HG03439 (cell line): ENCODE results near the gene NKD1.
"Not testable (repeated sequence)": the region's sequence is repeated elsewhere in the genome, so short reads cannot be mapped to it uniquely, and the experiment has no call there.

Experiments
- ATAC-seq: cut with Tn5 transposase; IDR thresholded peaks from one replicate; pipeline ENCODE4 v1.9.1; 2021; ENCODE audit warnings: mild to moderate bottlenecking, moderate library complexity; ENCODE audit not compliant: unreplicated experiment

Gene NKD1

DNA sequence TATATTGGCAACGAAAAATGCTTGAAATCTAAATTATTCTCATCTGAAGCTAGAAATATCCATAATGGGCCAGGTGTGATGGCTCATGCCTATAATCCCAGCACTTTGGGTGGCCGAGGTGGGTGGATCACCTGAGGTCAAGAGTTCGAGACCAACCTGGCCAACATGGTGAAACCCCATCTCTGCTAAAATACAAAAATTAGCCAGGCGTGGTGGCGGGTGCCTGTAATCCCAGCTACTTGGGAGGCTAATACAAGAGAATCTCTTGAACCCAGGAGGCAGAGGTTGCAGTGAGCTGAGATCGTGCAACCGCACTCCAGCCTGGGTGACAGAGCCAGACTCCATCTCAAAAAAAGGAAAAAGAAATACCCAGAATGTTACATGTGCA lies 11.9 kb upstream of the NKD1 start:
- ATAC-seq: not testable (repeated sequence)

DNA sequence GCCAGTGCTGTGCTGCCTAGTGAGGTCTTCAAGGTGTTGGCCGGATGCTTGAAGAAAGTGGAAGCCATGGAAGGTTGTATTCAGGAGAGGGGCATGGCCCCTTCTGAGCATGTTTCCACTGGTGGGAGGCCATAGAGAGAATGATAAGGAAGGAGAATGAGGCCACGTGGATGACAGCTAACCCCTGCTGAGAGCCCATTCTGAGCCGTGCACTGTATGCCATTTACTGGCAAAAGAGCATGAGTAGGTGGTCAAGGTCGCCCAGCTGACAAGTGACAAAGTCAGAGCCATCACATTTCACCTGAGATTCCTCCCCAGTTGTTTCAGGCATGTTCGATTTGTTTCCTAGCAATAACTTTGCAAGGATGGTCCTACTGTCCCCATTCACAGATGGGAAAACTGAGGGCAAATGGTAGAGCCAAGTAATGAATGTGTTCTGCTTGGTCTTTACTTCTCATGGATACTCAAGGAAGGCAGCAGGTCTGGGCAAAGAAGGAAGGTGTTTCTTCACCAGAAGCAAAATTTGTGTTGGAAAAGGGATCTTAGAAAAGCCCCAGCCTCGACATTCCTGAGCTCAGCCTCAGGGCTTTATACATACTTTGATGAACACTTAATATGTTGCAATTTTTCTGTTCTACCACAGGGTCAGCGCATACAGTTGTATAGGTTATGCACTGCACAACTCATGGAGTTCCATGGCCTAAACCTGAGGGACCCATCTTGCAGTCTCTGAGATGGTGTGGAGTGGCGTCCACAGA lies 10.5 kb upstream of the NKD1 start:
- ATAC-seq: no peak

DNA sequence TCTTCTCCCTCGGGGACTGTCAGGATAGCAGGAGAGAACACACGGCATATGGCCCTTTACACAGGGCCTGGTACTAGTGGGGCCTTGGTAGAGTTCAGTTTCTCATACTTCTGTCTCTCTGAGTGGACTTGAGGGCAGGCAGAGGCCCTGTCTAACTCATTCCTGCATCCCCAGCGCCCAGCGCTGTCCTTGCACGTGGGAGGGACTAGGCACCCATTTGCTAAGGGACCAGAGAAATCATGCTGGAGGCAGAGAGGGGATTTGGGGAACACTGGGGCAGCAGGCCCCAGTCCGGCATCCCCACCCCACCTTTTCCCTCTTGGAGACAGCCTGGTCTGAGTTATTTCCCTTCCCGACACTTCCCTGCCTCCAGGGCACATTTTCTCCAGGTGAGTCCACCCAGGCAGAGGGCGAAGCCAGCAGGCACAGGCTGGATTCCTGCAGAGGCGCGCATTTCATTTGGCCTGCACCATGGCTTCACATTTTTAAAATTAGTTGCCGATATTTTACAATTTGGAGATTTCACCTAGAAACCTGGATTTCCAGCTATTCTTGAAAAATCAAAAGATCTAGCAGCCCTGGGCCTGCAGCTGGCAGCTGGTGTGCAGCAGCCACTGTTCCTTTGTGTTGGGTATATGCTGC lies 9.7 kb upstream of the NKD1 start:
- ATAC-seq: no peak

DNA sequence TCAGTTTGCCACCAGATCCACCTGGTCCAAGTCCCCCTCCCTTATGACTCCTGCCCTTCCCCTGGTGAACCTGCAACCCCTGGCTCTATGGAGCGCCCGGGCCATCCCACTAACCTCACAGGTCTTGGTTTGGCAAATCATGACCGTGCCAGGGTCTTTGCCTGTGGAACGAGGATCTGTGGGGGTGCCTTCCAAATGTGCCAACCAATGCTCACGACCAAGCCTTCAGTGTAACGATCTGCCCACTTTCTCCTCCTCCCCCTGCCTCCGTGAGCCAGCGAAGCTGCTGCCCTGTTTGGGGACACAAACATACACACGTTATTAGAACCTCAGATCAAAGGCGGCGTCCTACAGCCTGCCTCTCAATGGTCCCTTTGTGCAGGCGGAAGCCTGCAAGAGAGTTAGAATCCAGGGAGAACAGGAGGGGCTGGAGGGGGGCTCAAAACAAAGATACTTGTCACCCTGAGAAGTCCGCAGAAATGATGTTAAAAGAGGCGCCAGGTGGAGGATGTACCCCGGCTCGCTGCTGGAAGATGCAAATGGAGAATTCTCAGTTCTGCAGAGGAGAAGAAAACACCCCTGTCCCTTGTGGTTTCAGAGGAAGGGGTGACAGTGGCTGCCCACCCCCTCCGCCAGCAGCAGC lies 9.0 kb upstream of the NKD1 start:
- no peak for ATAC-seq

DNA sequence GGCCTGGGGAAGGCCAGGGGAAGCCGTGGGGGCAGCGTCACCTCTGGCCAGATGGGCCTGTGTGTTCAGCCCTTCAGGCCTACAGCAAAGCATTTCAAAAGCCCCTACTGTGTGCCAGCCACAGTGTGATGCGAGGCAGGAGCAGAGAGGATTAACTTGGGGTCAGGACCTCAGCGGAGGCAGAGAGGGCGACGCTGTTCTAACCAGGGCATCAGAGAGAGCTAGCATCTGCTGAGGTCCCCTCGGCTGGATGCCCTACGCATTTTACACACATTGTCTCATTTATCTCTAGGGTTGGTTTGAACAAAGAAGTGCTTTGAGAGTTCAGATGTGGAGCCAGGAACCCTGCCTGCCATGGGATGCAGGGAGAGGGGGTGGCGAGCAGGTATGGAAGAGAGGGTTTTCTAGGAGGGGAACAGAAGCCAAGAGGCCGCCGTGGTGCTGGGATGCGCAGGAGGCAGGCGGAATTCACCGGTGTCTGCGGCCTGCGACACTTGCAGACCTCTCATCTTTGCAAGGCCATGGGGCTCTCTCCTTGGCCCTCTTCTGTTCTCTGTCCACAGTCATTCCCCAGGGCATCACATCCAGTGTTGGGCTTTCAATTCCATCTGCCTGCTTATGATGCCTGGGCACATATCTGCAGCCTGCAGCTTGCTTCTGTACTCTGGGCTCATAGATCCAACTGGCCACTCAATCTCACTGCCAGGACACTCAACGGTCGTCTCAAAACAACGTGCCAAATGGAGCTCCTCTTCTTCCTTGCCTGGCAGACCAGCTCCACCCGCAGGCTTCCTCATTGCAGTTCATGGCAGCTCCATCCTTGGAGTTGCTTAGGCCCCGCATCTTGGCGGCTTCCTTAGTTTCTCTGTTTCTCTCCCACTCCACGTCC lies 8.1 kb upstream of the NKD1 start:
- ATAC-seq: no peak

DNA sequence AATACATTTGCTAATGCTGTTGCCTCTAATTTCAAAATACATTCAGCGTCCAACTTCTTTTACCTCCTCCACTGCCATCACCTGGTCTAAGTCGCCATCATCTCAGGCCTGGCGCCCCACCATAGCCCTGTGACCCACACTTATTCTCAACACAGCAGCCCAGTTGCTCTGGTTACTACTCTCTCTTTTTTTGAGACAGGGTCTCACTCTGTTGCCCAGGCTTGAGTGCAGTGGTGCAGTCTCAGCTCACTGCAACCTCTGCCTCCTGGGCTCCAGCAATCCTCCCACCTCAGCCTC lies 7.5 kb upstream of the NKD1 start:
- ATAC-seq: no peak

DNA sequence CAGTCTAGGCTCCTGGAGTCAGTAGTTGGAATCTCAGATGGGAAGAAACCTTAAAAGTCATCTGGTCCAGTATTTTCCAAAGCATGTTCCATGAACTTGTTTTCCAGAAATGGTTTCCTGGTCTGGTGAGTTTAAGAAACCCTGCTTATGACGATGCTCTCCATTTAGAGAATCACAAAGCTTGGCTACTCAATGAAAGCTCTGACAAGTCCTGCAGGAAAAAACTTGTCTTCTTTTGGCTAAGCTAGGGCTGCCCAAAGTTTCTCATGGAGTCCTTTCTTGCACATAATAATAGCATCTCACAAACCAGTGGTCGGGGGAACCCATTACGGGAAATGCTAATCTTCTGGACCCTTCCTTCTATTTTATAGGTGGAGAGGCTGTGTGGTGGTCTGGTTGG lies 5.5 kb upstream of the NKD1 start:
- no peak for ATAC-seq

DNA sequence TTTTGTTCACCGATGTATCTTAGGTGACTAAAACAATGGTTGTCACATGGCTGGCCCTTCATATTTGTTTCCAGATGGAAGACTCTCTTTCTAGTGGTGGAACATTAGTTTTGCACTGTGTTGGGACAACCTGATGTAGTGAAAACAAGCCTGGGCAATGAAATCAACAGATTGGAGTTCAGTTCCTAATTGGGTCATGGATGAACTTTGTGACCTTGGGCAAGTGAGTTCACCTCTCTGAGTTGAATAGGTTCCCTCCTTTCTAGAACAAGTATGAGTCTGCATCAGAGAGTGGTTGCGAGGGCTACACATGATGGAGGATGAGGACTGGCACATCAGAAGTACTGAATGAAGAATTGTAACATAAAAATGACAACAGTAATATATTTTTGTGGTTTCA lies 2.1 kb upstream of the NKD1 start:
- no peak for ATAC-seq

DNA sequence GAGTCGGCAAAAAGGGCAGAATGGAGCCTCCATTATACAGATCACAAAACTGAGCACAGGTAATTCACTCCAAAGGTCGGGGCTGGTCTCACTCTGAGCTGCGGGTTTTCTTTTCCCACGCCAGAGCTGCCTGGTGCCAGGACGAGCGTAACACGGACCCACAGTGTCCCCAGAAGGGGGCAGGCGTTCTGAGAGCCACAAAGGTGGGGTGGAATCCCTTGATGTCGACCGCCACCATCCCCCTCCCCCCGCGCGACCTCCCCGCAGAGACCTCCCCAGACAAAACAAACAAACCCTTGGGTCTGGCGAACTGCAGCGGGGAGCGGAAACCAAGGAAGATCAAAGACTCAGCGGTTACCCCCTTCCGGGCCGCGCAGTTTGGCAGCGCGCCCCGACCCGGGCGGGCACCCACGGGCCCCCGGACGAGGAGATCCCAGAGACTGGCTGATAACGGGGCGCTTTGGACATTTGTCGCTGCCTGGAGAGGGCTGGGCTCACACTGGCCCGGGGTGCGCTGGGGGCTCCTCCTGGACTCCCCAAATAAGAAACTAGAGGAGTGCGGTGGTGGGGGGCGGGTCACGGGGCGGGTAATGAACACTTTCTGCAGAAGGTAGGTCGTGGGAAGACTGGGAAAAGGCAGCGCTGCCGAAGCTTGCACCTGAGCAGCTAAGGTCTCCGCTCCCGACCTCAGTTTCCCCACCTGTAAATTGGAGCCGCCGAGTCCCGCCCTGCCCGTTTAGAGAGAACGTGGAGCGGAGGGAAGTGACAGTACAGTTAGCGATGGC lies 664 bp upstream of the NKD1 start:
- no peak for ATAC-seq

DNA sequence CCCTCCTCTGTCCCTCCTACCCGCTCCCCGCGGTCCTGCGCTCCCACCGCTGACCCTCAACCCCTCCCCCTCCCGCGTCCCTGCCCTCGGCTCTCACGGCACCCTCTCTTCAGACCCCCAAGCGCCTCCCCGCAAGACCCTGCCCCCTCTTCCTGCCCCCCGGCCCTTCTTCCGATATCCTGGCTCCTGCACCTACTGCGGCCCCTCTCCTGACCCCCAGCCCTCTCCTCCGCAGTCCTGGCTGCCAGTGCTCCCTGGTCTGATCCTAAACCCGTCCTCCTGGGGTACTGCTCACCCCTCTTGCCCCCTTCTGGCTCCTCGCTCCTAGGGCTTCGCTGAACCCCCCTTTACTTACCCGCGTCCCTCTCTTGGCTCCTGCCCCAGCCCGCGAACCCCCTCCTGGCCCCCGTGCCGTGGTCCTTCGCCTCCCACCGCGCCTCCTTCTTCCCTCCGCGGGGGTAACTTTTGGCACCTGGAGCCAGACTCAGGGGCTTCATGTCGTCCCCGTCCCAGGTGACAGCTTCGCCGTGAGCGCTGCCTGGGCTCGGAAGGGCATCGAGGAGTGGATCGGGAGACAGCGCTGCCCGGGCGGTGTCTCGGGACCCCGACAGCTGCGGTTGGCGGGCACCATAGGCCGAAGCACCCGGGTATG lies 839 bp downstream of the NKD1 start:
- no peak for ATAC-seq

DNA sequence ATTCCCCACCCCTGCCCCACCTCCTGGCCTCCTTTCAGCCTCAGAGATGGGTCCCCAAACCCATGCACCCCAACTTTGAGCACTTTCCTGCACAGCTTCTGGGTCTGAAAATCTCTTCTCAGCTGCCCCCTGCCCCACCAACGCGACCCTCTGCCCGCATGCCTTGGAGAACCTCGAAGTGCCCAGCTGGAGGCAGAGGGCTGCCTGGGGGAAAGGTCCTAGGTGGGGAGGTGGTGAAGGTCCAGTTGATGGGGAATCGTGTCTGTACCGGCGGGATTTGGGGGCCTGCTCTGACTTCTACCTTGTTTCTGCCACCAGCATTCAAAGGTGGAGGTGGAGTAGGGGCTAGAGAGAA lies 1.3 kb downstream of the NKD1 start:
- no peak for ATAC-seq

DNA sequence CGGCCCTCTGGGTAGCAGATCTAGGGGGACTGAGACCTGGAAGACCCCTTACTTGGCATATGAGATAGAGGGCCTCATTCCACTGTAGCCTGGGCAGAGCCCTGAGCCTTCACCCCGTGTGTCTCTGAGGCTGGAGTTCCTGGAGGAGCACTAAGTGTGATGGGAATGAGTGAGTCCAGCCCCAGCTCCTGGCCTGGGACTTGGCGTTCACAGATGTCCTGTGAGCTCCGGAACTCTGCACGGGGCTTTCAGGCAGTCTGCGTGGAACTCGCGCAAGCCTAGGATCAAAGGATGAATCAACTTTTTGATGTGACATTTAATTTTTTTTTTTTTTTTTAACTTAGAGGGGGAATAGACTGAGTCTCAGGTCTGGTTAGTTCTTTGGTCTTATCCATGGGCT lies 1.8 kb downstream of the NKD1 start:
- no peak for ATAC-seq

DNA sequence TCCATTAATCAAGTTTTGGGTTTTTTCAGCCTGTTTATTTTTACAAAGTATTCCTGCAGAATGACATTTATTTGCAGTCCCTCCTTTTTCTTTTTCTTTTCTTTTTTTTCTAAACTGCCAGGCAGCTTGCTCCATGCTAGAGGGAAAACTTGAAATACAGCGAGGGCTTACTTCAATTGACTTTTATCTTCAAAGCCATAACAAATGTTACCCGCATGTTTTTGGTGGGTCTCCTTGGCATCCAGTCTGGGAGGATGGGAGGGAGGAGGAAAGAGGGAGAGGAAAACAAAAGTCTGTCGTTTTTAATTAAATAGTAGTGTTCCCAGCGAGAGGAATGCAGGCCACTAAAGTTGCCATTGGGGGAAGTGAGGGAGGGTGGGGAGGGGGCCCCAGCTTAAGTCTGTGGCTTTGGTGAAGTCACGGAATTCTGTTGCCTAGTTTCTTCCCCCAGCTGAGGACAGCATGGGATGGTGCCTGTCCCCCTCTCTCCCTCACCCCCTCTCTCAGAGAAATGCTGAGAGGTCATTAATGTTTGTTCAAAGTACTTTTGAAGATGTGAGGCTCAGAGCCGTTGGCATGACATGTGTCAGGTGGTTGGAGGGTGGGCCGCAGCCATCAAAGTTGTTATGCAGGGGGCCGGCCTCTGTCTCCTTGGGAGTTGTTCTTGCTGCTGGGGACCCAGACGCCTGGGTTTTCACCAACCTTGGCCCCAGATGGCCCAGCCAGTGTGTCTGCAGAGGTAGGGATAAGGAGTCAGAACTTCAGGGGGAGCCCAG lies 2.9 kb downstream of the NKD1 start:
- no peak for ATAC-seq

DNA sequence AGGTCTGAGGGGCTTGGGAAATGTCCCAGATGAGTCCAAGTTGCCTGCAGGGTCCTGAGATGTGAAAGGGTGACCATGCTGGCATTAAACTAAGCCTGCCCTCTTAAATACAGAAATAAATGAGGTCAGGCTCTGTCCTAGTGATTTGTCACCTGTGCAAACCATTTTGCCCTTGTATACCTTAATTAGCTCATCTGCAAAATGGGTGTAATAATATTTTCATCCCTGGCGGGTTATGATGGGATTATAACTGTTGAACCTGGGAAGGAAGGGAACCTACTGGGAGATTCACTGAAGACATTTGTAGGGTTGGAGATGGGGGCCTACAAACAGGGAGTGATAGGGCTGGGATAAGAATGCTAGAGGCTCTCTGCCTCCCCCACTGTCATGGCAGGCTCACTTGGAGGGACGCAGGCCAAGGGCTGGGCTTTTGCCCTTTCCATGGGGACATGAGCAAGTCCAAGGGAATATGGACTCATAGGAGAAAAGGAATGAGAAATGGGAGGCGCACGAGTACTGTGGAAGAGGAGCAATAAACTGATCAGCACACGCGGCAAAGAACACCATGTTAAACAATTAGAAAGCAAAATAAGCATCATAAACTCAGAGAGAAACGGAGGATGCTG lies 4.4 kb downstream of the NKD1 start:
- ATAC-seq: no peak

DNA sequence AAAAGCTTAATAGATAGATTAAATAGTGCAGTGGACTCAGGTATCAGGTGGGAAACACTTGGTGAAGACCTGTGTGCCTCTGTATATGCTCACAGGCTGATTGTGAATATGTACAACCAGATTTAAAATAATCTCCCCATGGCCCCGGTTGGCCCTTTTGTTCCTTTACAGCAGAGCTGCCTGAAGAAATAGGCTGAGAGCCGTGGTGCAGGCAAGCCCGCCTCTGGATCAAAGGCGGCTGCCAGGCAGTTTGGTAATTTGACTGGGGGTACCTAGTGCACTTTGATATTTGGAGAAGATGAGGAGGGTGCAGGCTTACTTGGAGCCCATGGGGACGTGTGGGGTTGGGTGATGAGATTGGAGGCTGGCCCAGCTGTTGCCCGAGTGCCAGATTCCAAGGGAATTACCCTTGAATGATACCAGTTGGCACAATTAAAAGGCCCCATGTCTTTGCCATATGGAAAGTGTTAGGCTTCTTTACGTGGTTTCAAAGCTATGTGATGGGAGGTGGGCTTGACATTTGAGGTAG lies 5.0 kb downstream of the NKD1 start:
- no peak for ATAC-seq

DNA sequence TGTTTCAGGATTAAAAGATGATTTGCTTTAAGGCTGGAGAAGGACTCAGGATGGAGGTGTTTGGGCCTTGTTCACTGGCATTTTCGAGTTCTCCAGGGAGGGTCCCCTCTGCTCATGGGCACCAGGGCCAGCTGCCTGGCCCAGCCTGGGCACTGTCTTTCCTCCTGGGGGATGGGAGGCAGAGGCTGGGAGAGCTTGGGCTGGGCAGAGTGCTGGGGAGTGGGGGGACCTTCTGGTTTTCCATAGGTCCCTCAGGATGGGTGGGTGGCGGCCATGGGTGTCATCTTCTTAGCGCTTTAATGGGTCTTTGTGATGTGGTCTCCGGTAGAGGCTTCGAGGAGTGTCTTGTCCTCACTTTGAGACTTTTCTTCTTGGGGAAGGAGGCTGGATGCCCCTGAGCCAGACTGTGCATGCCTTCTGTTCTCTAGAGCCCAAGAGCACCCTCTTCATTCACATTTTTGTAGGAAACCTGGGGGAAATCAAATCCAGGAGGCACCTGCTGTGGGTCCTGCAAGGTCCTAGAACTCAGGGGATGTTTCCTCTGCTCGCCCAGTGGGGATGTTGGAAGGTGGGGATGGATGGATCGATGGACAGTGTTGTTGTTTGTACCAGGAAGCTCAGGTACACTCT lies 5.7 kb downstream of the NKD1 start:
- no peak for ATAC-seq

DNA sequence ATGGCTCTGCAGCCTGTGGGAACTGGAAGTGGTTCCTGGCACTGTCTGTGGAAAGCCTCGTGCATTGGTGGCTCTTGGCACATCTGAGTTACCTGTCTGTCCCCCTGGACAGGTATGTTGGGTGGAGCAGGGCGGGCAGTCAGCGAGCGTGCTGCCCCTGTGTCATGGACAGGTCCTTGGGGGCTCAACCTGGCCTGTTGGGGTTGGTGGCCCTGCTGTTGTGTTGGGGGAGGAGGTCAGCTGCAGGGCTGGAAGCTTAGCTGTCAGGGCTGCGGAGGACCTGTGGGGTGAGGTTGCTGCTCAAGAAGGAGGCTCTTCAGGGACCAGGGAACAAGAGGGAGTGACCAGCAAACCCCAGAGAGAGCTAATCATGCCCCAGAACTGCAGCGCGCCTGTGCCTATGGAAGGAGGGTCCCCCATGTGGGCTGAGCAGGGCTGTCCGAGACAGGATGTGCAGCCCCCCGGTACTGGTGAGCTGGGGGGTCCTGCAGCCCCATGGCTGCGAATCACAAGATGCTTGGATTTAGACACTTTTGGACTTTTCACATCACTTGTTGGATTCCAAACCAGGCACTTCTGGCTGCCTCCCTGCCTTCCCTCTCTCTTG lies 7.2 kb downstream of the NKD1 start:
- ATAC-seq: no peak
